ENCODE results near the gene CLP1.
"Not testable (repeated sequence)": the region's sequence is repeated elsewhere in the genome, so short reads cannot be mapped to it uniquely, and the experiment has no call there.

Gene CLP1

GRCh38 chr11:57667117-57667735, 9.7 kb downstream of the CLP1 start:
- DNase-seq, result peak; percentile 99

- DNase-seq, result peak; percentile 99
Measured at GRCh38 chr11:57667736-57668433, 10.3 kb downstream of the CLP1 start, which contains the start of gene ZDHHC5. TSS of gene ZDHHC5 (plus strand) at chr11:57668114. CDS start at chr11:57673091, 4,977 bp downstream.

GRCh38 chr11:57668434-57668782, 10.8 kb downstream of the CLP1 start:
- no peak for DNase-seq

- no peak for DNase-seq
Measured at GRCh38 chr11:57674251-57674650, 16.7 kb downstream of the CLP1 start.

- DNase-seq, result no peak
Measured at GRCh38 chr11:57675176-57675941, 17.8 kb downstream of the CLP1 start.

GRCh38 chr11:57679396-57679795, 21.8 kb downstream of the CLP1 start:
- DNase-seq, result no peak

- peak; percentile 18 for DNase-seq
Measured at GRCh38 chr11:57680552-57680874, 23.0 kb downstream of the CLP1 start.

GRCh38 chr11:57681168-57681567, 23.6 kb downstream of the CLP1 start:
- DNase-seq, result no peak

GRCh38 chr11:57690474-57690873, 32.9 kb downstream of the CLP1 start:
- DNase-seq, result not testable (repeated sequence)

GRCh38 chr11:57698843-57699365, 41.3 kb downstream of the CLP1 start:
- DNase-seq, result no peak

GRCh38 chr11:57699813-57700212, 42.3 kb downstream of the CLP1 start:
- no peak for DNase-seq

GRCh38 chr11:57700425-57700824, 42.9 kb downstream of the CLP1 start:
- no peak for DNase-seq

GRCh38 chr11:57703341-57703740, 45.8 kb downstream of the CLP1 start:
- no peak for DNase-seq

- no peak for DNase-seq
Measured at GRCh38 chr11:57704932-57705331, 47.4 kb downstream of the CLP1 start.

- not testable (repeated sequence) for DNase-seq
Measured at GRCh38 chr11:57705432-57705831, 47.9 kb downstream of the CLP1 start.

- no peak for DNase-seq
Measured at GRCh38 chr11:57709802-57710367, 52.3 kb downstream of the CLP1 start.

Measured in HCEC 1CT (cell line).